ENCODE data around the gene MEGF10.
"Not testable (repeated sequence)": the region's sequence is repeated elsewhere in the genome, so short reads cannot be mapped to it uniquely, and the experiment has no call there.

The MEGF10 gene

GRCh38 chr5:127290019-127290945, at the start of gene MEGF10:
TSS of gene MEGF10 (plus strand) at chr5:127290796. CDS start at chr5:127331309, 40,513 bp downstream.
- peaks cover 2% of the 10 kb centered on the region for H3K4me1 Mint-ChIP-seq (ENCODE audit: low read depth)
- no peak within 1 kb of the TSS for H3K27ac Mint-ChIP-seq
- no peaks in the 10 kb centered on the region for H3K9me3 Mint-ChIP-seq
- DNase-seq (ENCODE audit: low spot score): no peak
- H3K4me3 Mint-ChIP-seq: no peak within 1 kb of the TSS
- peaks cover 65% of the 10 kb centered on the region for H3K27me3 Mint-ChIP-seq (ENCODE audit: low read depth)
- H3K36me3 Mint-ChIP-seq (ENCODE audit: low read depth): no peaks in the 10 kb centered on the region

- H3K9me3 Mint-ChIP-seq: no peaks in the 10 kb centered on the region
- no peak overlapping the region for H3K4me3 Mint-ChIP-seq
- no peaks in the 10 kb centered on the region for H3K4me1 Mint-ChIP-seq (ENCODE audit: low read depth)
- H3K27me3 Mint-ChIP-seq (ENCODE audit: low read depth): peaks cover 5% of the 10 kb centered on the region
- H3K27ac Mint-ChIP-seq: no peak overlapping the region
- no peak for DNase-seq (ENCODE audit: low spot score)
- H3K36me3 Mint-ChIP-seq (ENCODE audit: low read depth): no peaks in the 10 kb centered on the region
Observed at GRCh38 chr5:127243011-127243410, 47.6 kb upstream of the MEGF10 start.

GRCh38 chr5:127254729-127255284, 35.8 kb upstream of the MEGF10 start:
- no peak for DNase-seq (ENCODE audit: low spot score)

GRCh38 chr5:127256886-127257597, 33.6 kb upstream of the MEGF10 start:
- Mint-ChIP-seq H3K4me1 (ENCODE audit: low read depth) (no peaks in the 10 kb centered on the region), H3K27ac (no peak overlapping the region), H3K27me3 (ENCODE audit: low read depth) (peaks cover 2% of the 10 kb centered on the region), H3K9me3 (peaks cover 9% of the 10 kb centered on the region), H3K36me3 (ENCODE audit: low read depth) (no peaks in the 10 kb centered on the region), H3K4me3 (no peak overlapping the region)
- DNase-seq (ENCODE audit: low spot score): no peak

More at GRCh38 chr5:127254729-127255284, 35.8 kb upstream of the MEGF10 start:
- peaks cover 2% of the 10 kb centered on the region for H3K27me3 Mint-ChIP-seq (ENCODE audit: low read depth)
- no peaks in the 10 kb centered on the region for H3K4me1 Mint-ChIP-seq (ENCODE audit: low read depth)
- H3K27ac Mint-ChIP-seq: no peak overlapping the region
- H3K4me3 Mint-ChIP-seq: no peak overlapping the region
- H3K9me3 Mint-ChIP-seq: peaks cover 9% of the 10 kb centered on the region
- H3K36me3 Mint-ChIP-seq (ENCODE audit: low read depth): no peaks in the 10 kb centered on the region

- Mint-ChIP-seq H3K27ac (no peak overlapping the region), H3K4me3 (no peak overlapping the region), H3K9me3 (no peaks in the 10 kb centered on the region), H3K36me3 (ENCODE audit: low read depth) (no peaks in the 10 kb centered on the region), H3K4me1 (ENCODE audit: low read depth) (no peaks in the 10 kb centered on the region), H3K27me3 (ENCODE audit: low read depth) (peaks cover 2% of the 10 kb centered on the region)
- no peak for DNase-seq (ENCODE audit: low spot score)
Observed at GRCh38 chr5:127260686-127261085, 29.9 kb upstream of the MEGF10 start.

GRCh38 chr5:127265473-127265872, 25.1 kb upstream of the MEGF10 start:
- H3K9me3 Mint-ChIP-seq; H3K4me1 Mint-ChIP-seq (ENCODE audit: low read depth); DNase-seq (ENCODE audit: low spot score); H3K4me3 Mint-ChIP-seq; H3K27ac Mint-ChIP-seq; H3K27me3 Mint-ChIP-seq (ENCODE audit: low read depth); H3K36me3 Mint-ChIP-seq (ENCODE audit: low read depth): not testable (repeated sequence)

GRCh38 chr5:127268342-127268741, 22.3 kb upstream of the MEGF10 start:
- DNase-seq (ENCODE audit: low spot score); H3K9me3 Mint-ChIP-seq; H3K27me3 Mint-ChIP-seq (ENCODE audit: low read depth); H3K4me1 Mint-ChIP-seq (ENCODE audit: low read depth); H3K4me3 Mint-ChIP-seq; H3K36me3 Mint-ChIP-seq (ENCODE audit: low read depth); H3K27ac Mint-ChIP-seq: not testable (repeated sequence)

- DNase-seq (ENCODE audit: low spot score); H3K4me3 Mint-ChIP-seq; H3K4me1 Mint-ChIP-seq (ENCODE audit: low read depth); H3K36me3 Mint-ChIP-seq (ENCODE audit: low read depth); H3K9me3 Mint-ChIP-seq; H3K27ac Mint-ChIP-seq; H3K27me3 Mint-ChIP-seq (ENCODE audit: low read depth): not testable (repeated sequence)
Observed at GRCh38 chr5:127270713-127271112, 19.9 kb upstream of the MEGF10 start.

- Mint-ChIP-seq H3K36me3 (ENCODE audit: low read depth) (no peaks in the 10 kb centered on the region), H3K9me3 (no peaks in the 10 kb centered on the region), H3K4me1 (ENCODE audit: low read depth) (no peaks in the 10 kb centered on the region), H3K27ac (no peak overlapping the region), H3K27me3 (ENCODE audit: low read depth) (no peaks in the 10 kb centered on the region), H3K4me3 (no peak overlapping the region)
- no peak for DNase-seq (ENCODE audit: low spot score)
Observed at GRCh38 chr5:127275641-127276193, 14.9 kb upstream of the MEGF10 start.

GRCh38 chr5:127280491-127281220, 9.9 kb upstream of the MEGF10 start:
- H3K9me3 Mint-ChIP-seq: no peaks in the 10 kb centered on the region
- H3K27me3 Mint-ChIP-seq (ENCODE audit: low read depth): peaks cover 8% of the 10 kb centered on the region

GRCh38 chr5:127281609-127282008, 9.0 kb upstream of the MEGF10 start:
- H3K4me3 Mint-ChIP-seq: no peak overlapping the region
- no peak for DNase-seq (ENCODE audit: low spot score)
- peaks cover 13% of the 10 kb centered on the region for H3K27me3 Mint-ChIP-seq (ENCODE audit: low read depth)
- no peak overlapping the region for H3K27ac Mint-ChIP-seq
- no peaks in the 10 kb centered on the region for H3K36me3 Mint-ChIP-seq (ENCODE audit: low read depth)
- no peaks in the 10 kb centered on the region for H3K9me3 Mint-ChIP-seq
- no peaks in the 10 kb centered on the region for H3K4me1 Mint-ChIP-seq (ENCODE audit: low read depth)

More at GRCh38 chr5:127280491-127281220, 9.9 kb upstream of the MEGF10 start:
- Mint-ChIP-seq H3K27ac (no peak overlapping the region), H3K4me3 (no peak overlapping the region), H3K36me3 (ENCODE audit: low read depth) (no peaks in the 10 kb centered on the region), H3K4me1 (ENCODE audit: low read depth) (no peaks in the 10 kb centered on the region)
- no peak for DNase-seq (ENCODE audit: low spot score)

GRCh38 chr5:127288676-127289075, 1.9 kb upstream of the MEGF10 start:
- no peaks in the 10 kb centered on the region for H3K36me3 Mint-ChIP-seq (ENCODE audit: low read depth)
- no peak overlapping the region for H3K27ac Mint-ChIP-seq
- no peak overlapping the region for H3K4me3 Mint-ChIP-seq
- H3K9me3 Mint-ChIP-seq: no peaks in the 10 kb centered on the region
- no peak for DNase-seq (ENCODE audit: low spot score)
- H3K4me1 Mint-ChIP-seq (ENCODE audit: low read depth): peaks cover 2% of the 10 kb centered on the region
- peaks cover 67% of the 10 kb centered on the region for H3K27me3 Mint-ChIP-seq (ENCODE audit: low read depth)

- no peak for DNase-seq (ENCODE audit: low spot score)
- Mint-ChIP-seq H3K27ac (no peak overlapping the region), H3K4me1 (ENCODE audit: low read depth) (peaks cover 2% of the 10 kb centered on the region), H3K27me3 (ENCODE audit: low read depth) (peaks cover 63% of the 10 kb centered on the region), H3K9me3 (no peaks in the 10 kb centered on the region), H3K36me3 (ENCODE audit: low read depth) (no peaks in the 10 kb centered on the region), H3K4me3 (no peak overlapping the region)
Observed at GRCh38 chr5:127290946-127291693, 524 bp downstream of the MEGF10 start.
